GM12878 (cell line): ENCODE results near the gene TRIM3. TPM values are rescaled to one million over a fixed set of nuclear protein-coding genes. Genes with fewer than 3 reads are reported as not detected.

Source experiments
- ATAC-seq: fragments of 200-7000 bp; cut with Tn5 transposase; 3 replicates; pipeline ENCODE4 v1.9.1; 2020; ENCODE audit warnings: mild to moderate bottlenecking, moderate library complexity
- BruUV-seq: library from RNA; stranded (reverse); fragments of 400-500 nt; replicated peaks from 2 replicates; lab custom pipeline; 2021; lab: Mats Ljungman, UMichigan
- CTCF ChIA-PET: fragments of 300-600 bp; sonication (Branson Sonifier 250); formaldehyde crosslinking; extraction: SDS; loops from one replicate; lab custom pipeline; 2021; ENCODE audit warnings: inconsistent platforms; lab: Yijun Ruan, JAX
- POLR2A ChIA-PET: fragments of 350-600 bp; formaldehyde crosslinking; extraction: SDS; loops from one replicate; lab custom pipeline; 2021; ENCODE audit warnings: inconsistent platforms; lab: Charles Lee
- RAD21 ChIA-PET: fragments of 300-600 bp; sonication (Branson Sonifier 250); formaldehyde crosslinking; loops from one replicate; lab custom pipeline; 2023; ENCODE audit warnings: antibody characterized with exemption; ENCODE audit not compliant: unreplicated experiment; lab: Charles Lee
- SMC1A ChIA-PET: fragments of 300-600 bp; sonication (Branson Sonifier 250); formaldehyde crosslinking; loops from one replicate; lab custom pipeline; 2023; ENCODE audit not compliant: unreplicated experiment, uncharacterized antibody; lab: Charles Lee
- DNase-seq: peaks from one replicate; pipeline ENCODE4 v3.0.0-alpha.2; 2011; ENCODE audit warnings: low read depth, low spot score
- FAIRE-seq: peaks from 3 replicates; lab custom pipeline; 2011; peaks lifted over from hg19 to GRCh38; lab: Jason Lieb, UNC
- H2AFZ ChIP-seq: 2 replicates; pipeline ENCODE4 v1.6.0; 2011; ENCODE audit warnings: low read depth, low read length, control low read depth; ENCODE audit not compliant: control insufficient read depth
- H3K27ac ChIP-seq: 2 replicates; pipeline ENCODE4 v1.5.1; 2011; ENCODE audit warnings: control low read depth; ENCODE audit not compliant: control insufficient read depth, insufficient read depth
- H3K27me3 ChIP-seq, 2 experiments: replicated peaks in 1 of 2; 2 replicates each; pipeline versions ENCODE4 v1.6.0 to v1.6.1; 2011; ENCODE audit warnings: low read length in 1 of 2; ENCODE audit not compliant: control insufficient read depth in 2 of 2, insufficient read depth in 2 of 2
- H3K36me3 ChIP-seq, 2 experiments: 2 replicates each; pipeline ENCODE4 v1.5.1; 2011; ENCODE audit warnings: low read length in 1 of 2; ENCODE audit not compliant: control insufficient read depth in 2 of 2, insufficient read depth in 2 of 2
- H3K4me1 ChIP-seq: 2 replicates; pipeline ENCODE4 v1.6.1; 2011; ENCODE audit warnings: mild to moderate bottlenecking, low read length, moderate library complexity, mixed read lengths; ENCODE audit not compliant: control insufficient read depth, insufficient read depth
- H3K4me2 ChIP-seq: 2 replicates; pipeline ENCODE4 v1.6.0; 2011; ENCODE audit warnings: control low read depth; ENCODE audit not compliant: control insufficient read depth, insufficient read depth
- H3K4me3 ChIP-seq: fragments of 200-600 bp; sonication (generic); 2 replicates; pipeline ENCODE4 v1.5.1; 2016
- H3K79me2 ChIP-seq: 2 replicates; pipeline ENCODE4 v1.6.0; 2011; ENCODE audit warnings: low read length; ENCODE audit not compliant: control insufficient read depth, insufficient read depth
- H3K9ac ChIP-seq: 2 replicates; pipeline ENCODE4 v1.8.0; 2011; ENCODE audit warnings: low read length, control low read depth, mixed read lengths; ENCODE audit not compliant: control insufficient read depth, insufficient read depth
- H3K9me3 ChIP-seq: replicated peaks from 3 replicates; pipeline ENCODE4 v1.5.1; 2011; ENCODE audit warnings: mild to moderate bottlenecking, low read length; ENCODE audit not compliant: control insufficient read depth, insufficient read depth
- H4K20me1 ChIP-seq: 2 replicates; pipeline ENCODE4 v1.6.0; 2011; ENCODE audit not compliant: control insufficient read depth, insufficient read depth
- BACH1 ChIP-seq: fragments of 450-650 bp; IDR thresholded peaks from 2 replicates; pipeline ENCODE4 v1.6.1; 2017; ENCODE audit warnings: mild to moderate bottlenecking, borderline replicate concordance
- CEBPB ChIP-seq, 2 experiments: fragments of 150-350 bp in 1 of 2; IDR thresholded peaks; 2 replicates each; pipeline ENCODE4 v1.6.1; 2012 to 2014; ENCODE audit warnings: low read depth in 2 of 2, low read length in 2 of 2, borderline replicate concordance in 1 of 2, inconsistent platforms in 1 of 2
- CREM ChIP-seq: IDR thresholded peaks from 2 replicates; pipeline ENCODE4 v1.6.1; 2014; ENCODE audit warnings: antibody characterized with exemption, low read depth
- EED ChIP-seq: sonication (generic); IDR thresholded peaks from 2 replicates; pipeline ENCODE4 v1.6.1; 2016; ENCODE audit warnings: antibody characterized with exemption, low read depth
- HDAC2 ChIP-seq: fragments of 200-600 bp; sonication (generic); IDR thresholded peaks from 2 replicates; pipeline ENCODE4 v1.6.1; 2017
- HDGF ChIP-seq: fragments of 450-650 bp; IDR thresholded peaks from 2 replicates; pipeline ENCODE4 v1.6.1; 2016; ENCODE audit warnings: antibody characterized with exemption
- IRF4 ChIP-seq: IDR thresholded peaks from 2 replicates; pipeline ENCODE4 v1.6.1; 2011; ENCODE audit warnings: low read depth, low read length
- MEF2B ChIP-seq: fragments of 450-650 bp; IDR thresholded peaks from 2 replicates; pipeline ENCODE4 v1.6.1; 2018; ENCODE audit warnings: mild to moderate bottlenecking, moderate library complexity; ENCODE audit not compliant: partially characterized antibody, poor library complexity, severe bottlenecking
- NFIC ChIP-seq: IDR thresholded peaks from 2 replicates; pipeline ENCODE4 v1.6.1; 2012; ENCODE audit warnings: low read depth, mild to moderate bottlenecking, inconsistent platforms, low read length, moderate library complexity
- NFYA ChIP-seq: IDR thresholded peaks from 2 replicates; pipeline ENCODE4 v1.6.1; 2011; ENCODE audit warnings: low read depth, mild to moderate bottlenecking, low read length, improper control_type of control experiment, borderline replicate concordance
- NR2F1 ChIP-seq: fragments of 450-650 bp; conservative IDR thresholded peaks from 2 replicates; pipeline ENCODE4 v1.6.1; 2017; ENCODE audit warnings: mild to moderate bottlenecking
- POLR2A ChIP-seq: IDR thresholded peaks from 2 replicates; pipeline ENCODE4 v1.6.1; 2011; ENCODE audit warnings: low read depth, mild to moderate bottlenecking, low read length
- RAD51 ChIP-seq: fragments of 450-650 bp; IDR thresholded peaks from 2 replicates; pipeline ENCODE4 v1.6.1; 2016; ENCODE audit warnings: moderate library complexity, mild to moderate bottlenecking, inconsistent platforms
- RCOR1 ChIP-seq: conservative IDR thresholded peaks from 2 replicates; pipeline ENCODE4 v1.6.1; 2012; ENCODE audit warnings: low read depth, low read length, improper control_type of control experiment
- SMARCA5 ChIP-seq: fragments of 450-650 bp; IDR thresholded peaks from 2 replicates; pipeline ENCODE4 v1.6.1; 2017; ENCODE audit warnings: mild to moderate bottlenecking
- SREBF1 ChIP-seq: IDR thresholded peaks from 2 replicates; pipeline ENCODE4 v1.6.1; 2012; ENCODE audit warnings: mild to moderate bottlenecking, low read length
- TARDBP ChIP-seq: IDR thresholded peaks from 2 replicates; pipeline ENCODE4 v1.6.1; 2016; ENCODE audit warnings: borderline replicate concordance
- YBX1 ChIP-seq: fragments of 450-650 bp; IDR thresholded peaks from 2 replicates; pipeline ENCODE4 v1.6.1; 2016; ENCODE audit warnings: antibody characterized with exemption
- ZNF622 ChIP-seq: fragments of 450-650 bp; IDR thresholded peaks from 2 replicates; pipeline ENCODE4 v1.6.1; 2017; ENCODE audit warnings: mild to moderate bottlenecking, inconsistent platforms
- WGBS: methylation state at CpG from one replicate; pipeline ENCODE4 v1.1.6; 2016; ENCODE audit warnings: low lambda C conversion rate; ENCODE audit not compliant: insufficient replicate concordance, insufficient coverage; ENCODE audit errors: missing lambda C conversion rate; 5-methylcytosine and 5-hydroxymethylcytosine counted together
- in situ Hi-C: fragments of 300-500 bp; cut with MboI; formaldehyde crosslinking; loops from 9 replicates; pipeline ENCODE4 v1.14.3; 2018; ENCODE audit warnings: mixed read lengths
- intact Hi-C: fragments of 100-400 bp; cut with micrococcal nuclease; formaldehyde crosslinking; loops from one replicate; pipeline ENCODE4 v1.14.2; 2022; ENCODE audit not compliant: unreplicated experiment
- polyA plus RNA-seq, 11 experiments: library from polyadenylated mRNA; depleted of rRNA in 4 of 11; unstranded in 6 of 11; stranded (reverse) in 5 of 11; fragments of >200 nt; fragmentation: Nextera tagmentation in 4 of 11; fragmentation: Illumina TruSeq in 1 of 11; extraction: Ambion mirVana in 4 of 11; extraction: Trizol in 1 of 11; gene quantifications; 1 replicate in 1 of 11; 2 replicates in 10 of 11; pipeline versions ENCODE4 v1.2.1 to v1.2.3, GENCODE V29; 2011 to 2016; ENCODE audit warnings: inconsistent platforms in 2 of 11, missing spikeins in 2 of 11, low read depth in 1 of 11
- total RNA-seq, 4 experiments: library from RNA; depleted of rRNA in 3 of 4; stranded (reverse); fragments of >200 nt in 3 of 4; fragmentation: Illumina TruSeq in 1 of 4; extraction: Trizol in 1 of 4; gene quantifications; 2 replicates each; pipeline versions ENCODE4 v1.2.1 to v1.2.3, GENCODE V29; 2013 to 2021
- TF ChIP-seq, protein P1 (sequence below): IDR thresholded peaks from 2 replicates; pipeline ENCODE4 v1.6.1; 2011; ENCODE audit warnings: mild to moderate bottlenecking, low read depth, low read length, moderate library complexity; ENCODE audit not compliant: insufficient replicate concordance

TRIM3 gene
- total and polyA plus RNA-seq, 10 of the 15 experiments (the other 5 are each of a cell fraction or from before 2014, with no cell fraction given), result 0.34 to 11.8 (median 4.8) TPM

DNA sequence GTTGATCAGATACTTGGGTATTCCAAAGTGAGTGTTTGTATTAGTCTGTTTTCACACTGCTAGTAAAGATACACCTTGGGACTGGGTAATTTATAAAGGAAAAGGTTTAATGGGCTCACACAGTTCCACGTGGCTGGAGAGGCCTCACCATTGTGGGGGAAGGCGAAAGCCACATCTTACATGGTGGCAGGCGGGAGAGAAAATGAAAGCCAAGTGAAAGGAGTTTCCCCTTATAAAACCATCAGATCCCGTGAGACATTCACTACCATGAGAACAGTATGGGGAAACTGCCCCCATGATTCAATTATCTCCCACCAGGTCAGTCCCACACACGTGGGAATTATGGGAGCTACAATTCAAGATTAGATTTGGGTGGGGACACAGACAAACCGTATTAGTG, 14.6 kb upstream of the TRIM3 start (continued):
- TF ChIP-seq MEF2B (peak; percentile 55), RAD51 (0 out of 2 replicates have a peak, but pooled peaks have one; percentile 24)
- TF ChIP-seq, all 136 proteins: peak for 10

DNA sequence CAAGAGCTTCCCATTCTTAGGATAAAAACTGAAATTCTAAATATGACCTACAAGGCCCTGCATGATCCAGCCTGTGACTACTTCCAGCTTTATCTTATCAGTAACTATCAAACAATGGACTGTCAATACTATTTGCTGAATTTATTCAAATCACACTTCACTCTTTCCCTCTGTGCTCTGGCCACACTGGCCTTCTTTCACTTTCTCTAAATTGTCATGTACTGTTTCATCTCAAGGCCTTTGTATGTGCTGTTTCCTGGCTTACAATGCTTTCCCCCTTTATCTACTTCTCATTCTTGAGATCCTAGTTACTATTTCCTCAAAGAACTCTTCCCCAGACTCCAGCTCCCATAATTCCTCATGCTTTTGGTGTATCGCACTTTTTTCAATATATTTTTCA, 13.2 kb upstream of the TRIM3 start:
- DNase-seq (no peak), FAIRE-seq (no peak), ATAC-seq (peak; percentile 69)
- BruUV-seq, result no TSS peak
- ChIA-PET RAD21 (interaction anchor here (0.9 to 3.4 kb wide), 2 partner anchors 108 to 196 kb away, joined by 3 to 14 read pairs; partner anchors contain the start of gene MRPL17), POLR2A (interaction anchor here (0.9 to 1.7 kb wide), 4 partner anchors 9 to 251 kb away, joined by 3 to 5 read pairs (median 4); no protein-coding TSS in a partner anchor), SMC1A (interaction anchor here (1.1 to 2.4 kb wide), 5 partner anchors 9 to 108 kb away, joined by 3 to 8 read pairs (median 5); no protein-coding TSS in a partner anchor), CTCF (interaction anchor here (0.8 to 10.7 kb wide), 7 partner anchors 10 to 197 kb away, joined by 3 to 119 read pairs (median 6); partner anchors contain the start of genes DNHD1 and MRPL17)
- intact Hi-C loops (loop anchor here (10.0 kb wide), 2 partner anchors 252 to 1038 kb away; partner anchors contain the start of genes CNGA4 and FHIP1B), in situ Hi-C loops (no loop called here)
- Histone ChIP-seq H3K4me1 (peaks cover 10% of the 10 kb centered on the region), H3K27me3 (no peaks in the 10 kb centered on the region), H3K9ac (no peak overlapping the region), H3K4me3 (no peak overlapping the region), H2AFZ (no peak overlapping the region), H3K79me2 (peaks cover 17% of the 10 kb centered on the region), H3K9me3 (no peaks in the 10 kb centered on the region), H3K36me3 (peaks cover 0 to 12% of the 10 kb centered on the region in 2 experiments; a peak in 2 of 4 replicates), H3K27ac (peak overlapping the region; percentile 8; the same call in 1 of the 2 replicates), H3K4me2 (no peak overlapping the region), H4K20me1 (no peaks in the 10 kb centered on the region)
- TF ChIP-seq, protein P1, sequence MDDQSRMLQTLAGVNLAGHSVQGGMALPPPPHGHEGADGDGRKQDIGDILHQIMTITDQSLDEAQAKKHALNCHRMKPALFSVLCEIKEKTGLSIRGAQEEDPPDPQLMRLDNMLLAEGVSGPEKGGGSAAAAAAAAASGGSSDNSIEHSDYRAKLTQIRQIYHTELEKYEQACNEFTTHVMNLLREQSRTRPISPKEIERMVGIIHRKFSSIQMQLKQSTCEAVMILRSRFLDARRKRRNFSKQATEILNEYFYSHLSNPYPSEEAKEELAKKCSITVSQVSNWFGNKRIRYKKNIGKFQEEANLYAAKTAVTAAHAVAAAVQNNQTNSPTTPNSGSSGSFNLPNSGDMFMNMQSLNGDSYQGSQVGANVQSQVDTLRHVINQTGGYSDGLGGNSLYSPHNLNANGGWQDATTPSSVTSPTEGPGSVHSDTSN, result no peak
- TF ChIP-seq NFIC (no peak), HDGF (no peak), NR2F1 (no peak), CREM (no peak), ZNF622 (no peak), RCOR1 (no peak), NFYA (no peak), POLR2A (no peak), RAD51 (no peak), EED (no peak), BACH1 (no peak), TARDBP (no peak), YBX1 (no peak), SMARCA5 (no peak), IRF4 (no peak), SREBF1 (no peak), HDAC2 (no peak), CEBPB (IDR thresholded peaks at IDR 0.05; ENCODE audit: borderline replicate concordance in 1 of 2, low read depth in 2 of 2, low read length in 2 of 2) (no peak)
- WGBS, result 100% methylated on average over 1 of the region's 1 CpG
